Fibroblast of lung (primary cell): ENCODE data around the gene GPR108.

Source experiments
- CTCF ChIP-seq, 2 donors: IDR thresholded peaks in 1 of 2; conservative IDR thresholded peaks in 1 of 2; 1 replicate in 1 of 2; 2 replicates in 1 of 2; pipeline ENCODE4 v1.5.1; 2011 to 2012; ENCODE audit warnings: low read length in 2 of 2, control low read depth in 1 of 2, inconsistent platforms in 1 of 2, low read depth in 1 of 2, mild to moderate bottlenecking in 1 of 2
- EZH2 ChIP-seq: IDR thresholded peaks from 2 replicates; pipeline ENCODE4 v1.5.1; 2012; ENCODE audit warnings: low read length, control low read depth, mild to moderate bottlenecking; ENCODE audit errors: missing control alignments

GRCh38 chr19:6717441-6717971 lies 19.9 kb downstream of the GPR108 start:
- TF ChIP-seq CTCF (conservative IDR thresholded peaks at IDR 0.05 in 1 of 2, IDR thresholded peaks at IDR 0.05 in 1 of 2; ENCODE audit: low read depth in 1 of 2, low read length in 2 of 2) (no peak), EZH2 (no peak)
